ENCODE data around the gene NKD2.

DNA sequence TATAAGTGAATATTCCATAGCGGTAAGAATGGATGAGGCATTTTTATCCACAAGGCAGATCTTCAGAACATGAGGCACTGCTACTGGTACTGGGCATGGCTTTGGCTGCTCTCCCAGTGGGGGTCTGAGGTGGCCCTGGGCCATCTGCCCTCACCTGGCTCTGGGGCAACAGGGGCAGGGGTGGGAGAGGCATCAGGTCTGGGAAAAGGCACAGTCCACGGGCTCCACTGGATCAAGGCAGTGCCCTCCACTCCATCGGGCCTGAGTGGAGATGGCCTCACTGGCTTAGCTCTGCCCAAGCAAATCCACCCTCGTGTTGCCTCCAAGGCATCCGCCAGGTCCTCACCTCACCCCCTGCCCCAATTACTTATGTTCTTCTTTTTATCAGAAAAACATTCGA lies 10.9 kb upstream of the NKD2 start:
- TF ChIP-seq, protein P1, sequence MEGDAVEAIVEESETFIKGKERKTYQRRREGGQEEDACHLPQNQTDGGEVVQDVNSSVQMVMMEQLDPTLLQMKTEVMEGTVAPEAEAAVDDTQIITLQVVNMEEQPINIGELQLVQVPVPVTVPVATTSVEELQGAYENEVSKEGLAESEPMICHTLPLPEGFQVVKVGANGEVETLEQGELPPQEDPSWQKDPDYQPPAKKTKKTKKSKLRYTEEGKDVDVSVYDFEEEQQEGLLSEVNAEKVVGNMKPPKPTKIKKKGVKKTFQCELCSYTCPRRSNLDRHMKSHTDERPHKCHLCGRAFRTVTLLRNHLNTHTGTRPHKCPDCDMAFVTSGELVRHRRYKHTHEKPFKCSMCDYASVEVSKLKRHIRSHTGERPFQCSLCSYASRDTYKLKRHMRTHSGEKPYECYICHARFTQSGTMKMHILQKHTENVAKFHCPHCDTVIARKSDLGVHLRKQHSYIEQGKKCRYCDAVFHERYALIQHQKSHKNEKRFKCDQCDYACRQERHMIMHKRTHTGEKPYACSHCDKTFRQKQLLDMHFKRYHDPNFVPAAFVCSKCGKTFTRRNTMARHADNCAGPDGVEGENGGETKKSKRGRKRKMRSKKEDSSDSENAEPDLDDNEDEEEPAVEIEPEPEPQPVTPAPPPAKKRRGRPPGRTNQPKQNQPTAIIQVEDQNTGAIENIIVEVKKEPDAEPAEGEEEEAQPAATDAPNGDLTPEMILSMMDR (IDR thresholded peaks at IDR 0.05 in 8 of 11, conservative IDR thresholded peaks at IDR 0.05 in 3 of 11) = no peak
- no peak for TF ChIP-seq POLR2A (IDR thresholded peaks at IDR 0.05)
